HG03342 (cell line): ENCODE results near the gene PLA2G2E.
"Not testable (repeated sequence)": the region's sequence is repeated elsewhere in the genome, so short reads cannot be mapped to it uniquely, and the experiment has no call there.

ENCODE experiments used
- ATAC-seq: cut with Tn5 transposase; IDR thresholded peaks from one replicate; pipeline ENCODE4 v1.9.1; 2021; ENCODE audit warnings: mild to moderate bottlenecking, moderate library complexity; ENCODE audit not compliant: unreplicated experiment

PLA2G2E gene

GRCh38 chr1:19888112-19888511, 35.3 kb downstream of the PLA2G2E start:
- no peak for ATAC-seq

- ATAC-seq, result no peak
Observed at GRCh38 chr1:19885821-19886220, 37.6 kb downstream of the PLA2G2E start.

- no peak for ATAC-seq
Observed at GRCh38 chr1:19884312-19884711, 39.1 kb downstream of the PLA2G2E start.

- peak; percentile 89 for ATAC-seq
Observed at GRCh38 chr1:19882111-19883071, 41.0 kb downstream of the PLA2G2E start, which contains the start of gene OTUD3. Gene OTUD3 (plus strand): TSS chr1:19882395. CDS start chr1:19882514, 119 bp downstream.

- ATAC-seq, result not testable (repeated sequence)
Observed at GRCh38 chr1:19880841-19881240, 42.6 kb downstream of the PLA2G2E start.

GRCh38 chr1:19879661-19880060, 43.8 kb downstream of the PLA2G2E start:
- no peak for ATAC-seq

GRCh38 chr1:19879227-19879626, 44.2 kb downstream of the PLA2G2E start:
- ATAC-seq, result no peak

- ATAC-seq, result no peak
Observed at GRCh38 chr1:19878637-19878985, 44.8 kb downstream of the PLA2G2E start.

- no peak for ATAC-seq
Observed at GRCh38 chr1:19877821-19878636, 45.4 kb downstream of the PLA2G2E start.

- ATAC-seq, result no peak
Observed at GRCh38 chr1:19877181-19877750, 46.2 kb downstream of the PLA2G2E start.

GRCh38 chr1:19872190-19872589, 51.2 kb downstream of the PLA2G2E start:
- ATAC-seq, result no peak
